Activated CD8-positive, alpha-beta memory T cell treated with anti-CD3 and anti-CD28 coated beads for 24 hours (primary cell): ENCODE data around the gene KRTAP1-5.
"Not testable (repeated sequence)": the region's sequence is repeated elsewhere in the genome, so short reads cannot be mapped to it uniquely, and the experiment has no call there.

Experiments used
- DNase-seq: peaks from one replicate; pipeline ENCODE4 v3.0.0-alpha.2; 2020

KRTAP1-5 gene

GRCh38 chr17:41046735-41047465 is 19.9 kb upstream of the KRTAP1-5 start, which contains the start of gene KRTAP2-1:
KRTAP2-1 (minus strand) TSS chr17:41047316; CDS start chr17:41047267, 49 bp downstream.
- not testable (repeated sequence) for DNase-seq

GRCh38 chr17:41042953-41043352 is 15.9 kb upstream of the KRTAP1-5 start:
- no peak for DNase-seq

DNA sequence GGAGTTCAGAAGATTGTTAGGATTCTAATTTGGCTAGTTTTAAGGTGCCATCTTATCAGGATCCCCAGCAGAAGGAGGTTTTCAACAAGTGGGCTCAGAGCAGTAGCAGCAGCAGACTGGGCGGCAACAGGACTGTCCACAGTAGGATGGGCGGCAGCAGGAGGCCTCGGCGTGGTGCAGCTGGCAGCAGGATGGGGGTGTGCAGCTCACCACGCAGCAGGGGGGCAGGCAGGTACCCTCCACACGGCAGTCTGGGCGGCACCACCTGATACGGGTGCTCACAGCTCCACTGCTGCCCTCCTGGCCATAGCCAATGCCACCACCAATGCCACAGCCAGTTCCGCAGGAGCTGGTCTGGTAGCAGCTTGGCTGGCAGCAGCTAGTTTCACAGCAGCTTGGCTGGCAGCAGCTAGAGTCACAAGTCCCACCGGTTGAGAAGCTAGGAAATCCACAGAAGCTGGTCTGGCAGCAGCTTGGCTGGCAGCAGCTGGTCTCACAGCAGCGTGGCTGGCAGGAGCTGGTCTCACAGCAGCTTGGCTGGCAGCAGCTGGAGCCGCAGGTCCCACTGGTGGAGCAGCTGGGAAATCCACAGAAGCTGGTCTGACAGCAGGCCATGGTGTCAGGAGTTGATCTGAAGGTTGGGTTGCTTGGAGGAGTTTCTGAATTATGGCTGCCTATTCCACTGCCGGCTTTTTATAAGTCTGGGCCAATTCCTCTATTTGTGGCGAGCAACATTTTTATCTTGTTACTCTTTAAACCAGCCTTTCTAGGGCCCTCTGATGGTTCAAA is 14.0 kb upstream of the KRTAP1-5 start, which contains the start of gene KRTAP1-1:
TSS of gene KRTAP1-1 (minus strand) at position 668 of the 789 bp plus-strand sequence. CDS start at position 615, 53 bp downstream.
- not testable (repeated sequence) for DNase-seq

DNA sequence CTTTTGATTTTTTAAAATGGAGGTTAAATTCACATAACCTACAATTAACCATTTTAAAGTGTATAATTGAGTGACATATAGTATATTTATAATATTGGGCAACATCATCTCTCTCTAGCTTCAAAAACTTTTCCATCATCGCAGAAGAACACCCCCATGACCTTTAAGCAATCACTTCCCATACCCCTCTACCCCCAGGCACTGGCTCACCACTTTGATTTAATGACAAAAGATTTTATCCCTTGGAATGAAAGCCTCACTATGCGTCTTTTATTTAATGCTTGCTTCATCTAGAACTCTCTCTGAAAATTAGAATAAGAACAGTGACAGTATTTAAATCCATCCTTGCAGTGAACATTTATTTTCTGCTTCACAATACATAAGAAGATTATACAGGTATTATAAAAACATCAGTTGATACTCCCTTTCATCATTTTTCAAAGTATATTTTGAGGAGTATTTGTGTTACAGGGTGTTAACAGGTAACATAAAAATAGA is 10.9 kb upstream of the KRTAP1-5 start:
- DNase-seq: no peak

DNA sequence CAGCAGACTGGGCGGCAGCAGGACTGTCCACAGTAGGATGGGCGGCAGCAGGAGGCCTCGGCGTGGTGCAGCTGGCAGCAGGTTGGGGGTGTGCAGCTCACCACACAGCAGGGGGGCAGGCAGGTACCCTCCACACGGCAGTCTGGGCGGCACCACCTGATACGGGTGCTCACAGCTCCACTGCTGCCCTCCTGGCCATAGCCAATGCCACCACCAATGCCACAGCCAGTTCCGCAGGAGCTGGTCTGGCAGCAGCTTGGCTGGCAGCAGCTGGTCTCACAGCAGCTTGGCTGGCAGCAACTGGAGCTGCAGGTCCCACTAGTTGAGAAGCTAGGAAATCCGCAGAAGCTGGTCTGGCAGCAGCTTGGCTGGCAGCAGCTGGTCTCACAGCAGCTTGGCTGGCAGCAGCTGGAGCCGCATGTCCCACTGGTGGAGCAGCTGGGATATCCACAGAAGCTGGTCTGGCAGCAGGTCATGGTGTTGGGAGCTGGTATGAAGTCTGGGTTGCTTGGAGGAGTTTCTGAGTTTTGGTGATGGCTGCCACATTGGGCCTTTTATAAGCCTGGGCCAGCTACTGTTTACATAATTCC is 7.4 kb upstream of the KRTAP1-5 start, which contains the start of gene KRTAP1-3:
TSS of gene KRTAP1-3 (minus strand) at position 529 of the 590 bp plus-strand sequence. CDS start at position 476, 53 bp downstream.
- not testable (repeated sequence) for DNase-seq

- no peak for DNase-seq
These were observed 2.7 kb upstream of the KRTAP1-5 start, which contains the start of gene KRTAP1-4 for GRCh38 chr17:41029633-41030245. KRTAP1-4 (minus strand) TSS chr17:41030195; CDS start chr17:41030078, 117 bp downstream.

DNA sequence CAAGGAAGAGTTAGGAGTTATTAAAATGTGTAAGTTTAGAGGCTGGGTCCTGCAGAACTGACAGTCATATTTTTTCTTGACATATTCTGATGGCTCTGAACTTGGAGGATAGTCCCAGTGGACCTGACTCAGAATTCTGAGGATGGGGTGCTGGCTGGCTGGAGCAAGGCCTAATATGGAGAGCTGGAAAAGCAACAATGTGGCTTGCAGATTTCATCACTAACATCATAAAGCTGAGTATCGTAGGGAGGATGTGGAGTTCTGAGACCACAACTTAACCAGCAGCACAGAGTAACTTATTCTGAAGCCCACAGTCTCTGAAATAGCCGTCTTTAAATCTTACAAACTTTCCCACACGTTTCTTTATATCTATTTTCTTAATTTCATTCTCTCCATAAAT is 2.3 kb downstream of the KRTAP1-5 start:
- DNase-seq: no peak

GRCh38 chr17:41020336-41020735 is 6.7 kb downstream of the KRTAP1-5 start:
- no peak for DNase-seq

DNA sequence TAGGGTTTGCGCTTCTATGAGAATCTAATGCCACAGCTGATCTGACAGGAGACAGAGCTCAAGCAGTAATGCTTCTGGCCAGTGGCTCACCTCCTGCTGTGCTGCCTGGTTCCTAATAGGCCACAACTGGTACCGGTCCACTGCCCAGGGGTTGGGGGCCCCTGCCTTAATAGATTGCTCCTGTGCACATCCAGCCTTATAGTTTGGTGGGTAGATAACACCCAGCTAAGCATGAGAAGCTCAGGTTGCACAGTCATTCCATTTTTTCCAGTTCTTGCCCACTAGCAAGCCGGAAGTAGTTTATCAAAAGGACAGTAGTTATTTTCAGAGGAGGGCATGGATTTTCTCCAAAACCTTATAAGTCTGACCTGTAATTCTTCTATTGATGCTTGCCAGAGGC is 7.6 kb downstream of the KRTAP1-5 start:
- DNase-seq: no peak

DNA sequence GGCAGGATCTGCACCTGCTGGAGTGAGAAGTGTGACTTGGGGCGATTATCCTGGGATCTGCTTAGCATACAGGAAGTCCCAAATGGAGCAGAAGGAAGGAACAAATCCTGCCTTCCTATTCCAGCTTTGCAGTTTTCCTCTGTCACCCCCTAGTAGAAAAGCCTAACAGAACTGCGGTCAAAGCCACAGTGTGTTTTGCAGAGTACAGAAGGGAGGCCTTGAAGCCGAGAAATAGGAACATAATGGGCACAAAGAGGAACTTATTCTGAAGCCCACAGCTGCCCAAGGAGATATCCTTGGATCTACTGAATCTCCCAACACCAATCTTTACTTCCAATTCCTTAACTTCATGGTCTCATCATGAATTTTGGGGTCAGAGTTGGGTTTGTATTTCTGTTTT is 8.5 kb downstream of the KRTAP1-5 start:
- no peak for DNase-seq

GRCh38 chr17:41016578-41017215 is 10.3 kb downstream of the KRTAP1-5 start:
- DNase-seq: no peak

DNA sequence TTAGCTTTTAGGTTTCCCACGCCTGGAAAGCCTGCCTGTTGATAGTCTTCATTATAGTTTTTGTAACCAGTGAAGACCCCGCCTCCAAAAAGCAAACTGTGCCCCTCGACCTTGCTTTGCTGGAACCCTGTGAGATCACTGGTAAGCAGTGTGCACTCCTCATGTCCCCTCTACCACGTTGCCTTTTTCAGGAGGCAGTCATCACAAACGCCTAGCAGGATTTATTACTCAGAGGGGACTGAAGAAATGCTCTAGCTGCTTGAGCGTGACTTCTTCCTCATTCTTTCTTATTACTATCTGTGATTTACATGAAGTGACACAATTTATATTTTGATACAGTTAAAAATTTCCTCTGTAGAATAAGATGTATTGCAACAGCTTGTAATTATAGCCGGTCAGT is 11.6 kb downstream of the KRTAP1-5 start:
- no peak for DNase-seq

- DNase-seq: no peak
These were observed 13.4 kb downstream of the KRTAP1-5 start for GRCh38 chr17:41013606-41014005.

GRCh38 chr17:41013181-41013580 is 13.8 kb downstream of the KRTAP1-5 start:
- DNase-seq: no peak

DNA sequence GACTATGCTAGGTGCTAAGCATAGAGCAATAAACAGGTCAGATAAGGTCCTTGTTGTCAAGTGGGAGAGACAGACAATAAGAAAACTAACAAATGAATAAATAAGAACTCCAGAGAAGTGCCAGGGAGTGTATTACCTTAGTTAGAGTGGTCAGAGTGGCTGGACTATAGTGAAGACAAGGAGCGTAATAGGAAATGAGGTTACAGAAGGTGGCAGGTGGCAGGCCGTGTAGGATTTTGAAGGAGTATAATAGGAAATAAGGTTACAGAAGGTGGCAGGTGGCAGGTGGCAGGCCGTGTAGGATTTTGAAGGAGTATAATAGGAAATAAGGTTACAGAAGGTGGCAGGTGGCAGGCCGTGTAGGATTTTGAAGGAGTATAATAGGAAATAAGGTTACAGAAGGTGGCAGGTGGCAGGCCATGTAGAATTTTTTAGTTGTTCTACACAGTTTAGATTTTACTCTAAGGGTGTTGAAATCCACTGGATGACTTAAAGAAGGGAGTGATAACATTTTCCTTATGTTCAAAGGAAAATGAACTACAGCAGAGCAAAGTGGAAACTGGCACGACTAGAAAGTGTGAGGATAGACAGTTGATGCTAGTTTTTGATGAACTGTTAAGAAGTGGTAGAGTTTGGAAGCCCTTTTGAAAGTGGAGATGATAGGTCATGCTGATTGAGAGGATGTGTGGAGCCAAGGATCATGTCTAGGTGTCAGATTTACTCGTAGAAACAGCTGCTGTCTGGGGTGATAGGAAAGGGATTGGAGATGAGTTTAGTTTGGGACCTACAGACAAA is 14.5 kb downstream of the KRTAP1-5 start:
- DNase-seq: no peak

DNA sequence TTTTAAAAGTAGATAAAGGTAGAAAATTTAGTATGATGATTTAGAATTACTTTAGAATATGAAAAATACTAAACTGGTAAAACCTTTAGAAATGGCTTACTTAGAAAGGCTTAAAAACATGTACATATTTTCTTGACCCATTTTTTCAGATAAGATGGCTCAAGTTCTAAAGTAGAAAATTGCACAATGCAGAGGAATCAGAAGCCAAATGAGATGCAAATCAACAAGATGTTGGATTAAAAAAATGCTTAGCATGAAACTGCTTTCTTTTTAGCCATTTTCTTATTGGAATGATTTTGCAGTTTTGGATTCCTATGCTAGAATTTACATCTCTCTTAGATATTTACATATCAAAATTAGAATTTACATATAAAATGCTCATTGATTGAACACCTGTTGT is 16.6 kb downstream of the KRTAP1-5 start:
- no peak for DNase-seq

GRCh38 chr17:41009936-41010335 is 17.1 kb downstream of the KRTAP1-5 start:
- no peak for DNase-seq

DNA sequence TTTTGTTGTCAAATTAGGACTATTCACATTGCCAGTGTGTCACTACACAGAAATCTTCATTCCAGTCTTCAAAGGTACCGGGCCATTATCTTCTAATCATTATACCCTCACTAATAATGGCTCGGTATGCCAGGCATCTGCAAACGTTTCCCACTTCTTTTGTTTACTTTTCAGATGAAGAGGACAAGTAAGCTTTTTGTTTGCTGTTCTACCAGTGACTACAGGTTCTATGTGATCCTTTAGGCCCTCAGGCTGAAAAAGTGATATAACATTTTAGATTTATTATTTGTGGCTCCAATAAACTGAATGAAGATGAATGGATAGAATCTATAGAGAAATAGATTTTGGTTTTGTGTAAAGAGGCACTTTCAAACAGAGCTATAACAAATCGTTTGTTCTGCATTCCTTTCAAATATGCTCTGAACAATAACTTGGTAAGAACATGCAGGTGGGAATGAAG is 17.7 kb downstream of the KRTAP1-5 start:
- DNase-seq: no peak

- DNase-seq: no peak
These were observed 18.2 kb downstream of the KRTAP1-5 start, which contains the start of gene KRTAP3-1 for GRCh38 chr17:41008811-41009210. KRTAP3-1 (minus strand) TSS chr17:41009128; CDS start chr17:41009074, 54 bp downstream.

GRCh38 chr17:41004397-41004796 is 22.6 kb downstream of the KRTAP1-5 start:
- no peak for DNase-seq

DNA sequence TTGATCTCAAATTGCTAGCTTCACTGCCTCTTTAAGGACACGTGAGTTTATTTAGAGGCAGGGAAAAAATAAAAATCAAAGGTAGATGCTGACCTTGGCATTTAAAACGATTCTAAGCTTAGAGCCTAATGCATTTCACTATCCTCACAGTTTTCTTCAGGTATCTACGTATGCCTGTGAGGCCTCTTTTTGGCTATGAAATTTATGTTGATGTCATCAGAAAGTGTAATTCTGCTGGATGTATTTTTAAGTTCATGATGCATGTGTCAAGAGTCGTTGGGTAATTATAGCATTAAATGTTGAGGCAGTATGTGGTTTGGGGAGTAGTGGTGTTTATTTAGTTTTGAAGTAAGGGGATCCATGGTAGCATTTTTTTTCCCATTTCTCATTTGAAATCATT is 23.1 kb downstream of the KRTAP1-5 start:
- no peak for DNase-seq
